Dermis blood vessel endothelial cell (primary cell): ENCODE results near the gene WSCD2. TPM values are rescaled to one million over a fixed set of nuclear protein-coding genes. Genes with fewer than 3 reads are reported as not detected.

ENCODE experiments used
- DNase-seq: peaks from one replicate; pipeline ENCODE4 v3.0.0; 2010
- total RNA-seq: library from RNA; depleted of rRNA; stranded (reverse); fragments of >200 nt; gene quantifications from 2 replicates; pipeline ENCODE4 v1.2.3, GENCODE V29; 2014

The WSCD2 gene
- total RNA-seq, 1 donor from 2014 or later = not detected

GRCh38 chr12:108166505-108166904, 37.4 kb downstream of the WSCD2 start:
- DNase-seq = no peak

- DNase-seq = no peak
Observed at GRCh38 chr12:108167974-108168373, 38.9 kb downstream of the WSCD2 start.

DNA sequence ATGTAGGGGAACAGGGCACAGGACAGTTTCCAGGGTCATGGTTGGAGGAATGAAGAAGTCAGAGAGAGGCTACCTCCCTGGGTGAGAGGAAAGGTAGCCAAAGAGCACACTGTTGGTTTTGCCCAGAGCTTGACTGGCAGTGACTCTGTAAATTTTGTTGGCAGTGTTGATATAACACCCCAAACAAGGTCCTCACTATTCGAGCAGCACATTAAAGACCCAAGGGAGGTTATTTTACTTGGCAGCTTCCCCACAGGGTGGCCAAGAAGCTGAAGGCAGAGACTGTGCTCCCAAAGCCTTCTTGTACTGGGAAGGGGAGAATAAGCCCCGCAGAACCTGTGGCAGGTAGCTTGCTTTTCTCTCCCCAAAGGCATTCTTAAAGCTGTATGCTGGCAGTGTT, 40.6 kb downstream of the WSCD2 start:
- DNase-seq = no peak

DNA sequence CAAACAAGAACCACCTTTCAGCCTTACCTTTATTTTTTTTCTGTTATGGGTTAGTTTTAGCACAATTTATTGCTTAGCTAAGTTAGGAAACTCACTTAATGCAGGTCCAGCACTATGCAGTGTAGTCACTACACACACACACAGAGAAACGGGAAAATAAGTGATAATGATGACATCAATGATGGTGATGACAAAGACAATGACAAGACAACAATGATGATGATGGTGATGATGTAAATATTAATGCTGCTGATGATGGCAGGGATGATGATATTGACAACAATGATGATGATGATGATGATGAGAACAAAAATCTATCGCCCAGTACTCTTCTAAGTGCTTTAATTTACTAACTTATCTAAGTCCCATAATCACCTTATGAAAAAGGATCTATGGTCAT, 41.1 kb downstream of the WSCD2 start:
- DNase-seq = no peak

- no peak for DNase-seq
Observed at GRCh38 chr12:108172033-108172432, 42.9 kb downstream of the WSCD2 start.

- no peak for DNase-seq
Observed at GRCh38 chr12:108173160-108173559, 44.1 kb downstream of the WSCD2 start.

- DNase-seq = no peak
Observed at GRCh38 chr12:108173892-108174291, 44.8 kb downstream of the WSCD2 start.

DNA sequence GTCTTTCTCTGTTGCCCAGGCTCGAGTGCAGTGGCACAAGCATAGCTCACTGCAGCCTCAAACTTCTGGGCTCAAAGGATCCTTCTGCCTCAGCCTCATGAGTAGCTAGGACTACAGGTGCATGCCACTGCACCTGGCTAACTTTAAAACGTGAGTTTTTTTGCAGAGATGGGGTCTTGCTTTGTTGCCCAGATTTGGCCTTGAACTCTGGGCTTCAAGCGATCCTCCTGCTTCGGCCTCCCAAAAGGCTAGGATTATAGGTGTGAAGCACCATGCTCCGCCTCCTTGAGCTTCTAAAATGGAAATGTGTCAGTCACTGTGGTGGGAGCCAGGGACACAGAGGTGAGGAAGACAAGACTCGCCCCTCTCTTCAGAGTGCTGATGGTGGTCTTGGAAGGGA, 45.6 kb downstream of the WSCD2 start:
- no peak for DNase-seq

DNA sequence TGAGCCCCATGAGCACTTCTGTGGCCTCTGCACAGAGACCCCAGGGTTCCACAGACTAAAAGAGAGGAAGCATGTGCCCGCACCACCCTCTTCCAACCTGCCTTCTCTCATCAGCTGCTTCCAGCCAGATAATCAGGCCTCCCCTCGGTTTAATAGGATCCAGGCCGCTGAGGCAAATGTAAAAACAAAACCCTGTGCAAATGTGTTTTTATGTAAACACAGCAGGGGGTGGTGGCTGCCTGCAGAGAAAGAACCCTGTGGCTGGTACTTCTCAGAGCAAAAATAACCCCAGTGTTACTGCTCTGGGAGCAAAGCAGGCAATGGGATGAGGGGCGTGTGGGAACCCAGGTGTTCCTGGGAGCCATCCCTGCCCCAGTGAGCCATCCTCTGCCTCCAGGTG, 46.2 kb downstream of the WSCD2 start:
- no peak for DNase-seq

- DNase-seq = no peak
Observed at GRCh38 chr12:108176292-108176691, 47.2 kb downstream of the WSCD2 start.

DNA sequence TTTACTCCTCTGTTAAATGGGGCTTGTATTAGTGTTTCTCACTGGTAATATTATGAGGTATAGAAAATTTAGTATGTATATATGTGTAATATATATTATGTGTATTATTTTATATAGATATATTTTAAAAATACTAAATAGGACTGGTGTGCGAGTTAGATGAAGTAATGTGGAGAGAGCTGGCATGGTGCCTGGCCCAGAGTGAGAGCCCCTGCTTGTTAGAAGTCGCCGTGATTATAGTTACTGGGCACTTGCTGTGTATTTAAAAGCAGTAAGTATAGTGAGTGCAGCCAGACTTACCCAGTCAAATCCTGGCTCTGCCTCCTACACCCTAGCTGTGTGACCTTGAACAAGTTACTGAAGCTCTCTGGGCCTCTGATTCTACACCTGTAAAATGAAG, 48.0 kb downstream of the WSCD2 start:
- DNase-seq = no peak

- DNase-seq = no peak
Observed at GRCh38 chr12:108179305-108179704, 50.2 kb downstream of the WSCD2 start.

GRCh38 chr12:108180255-108181094, 51.4 kb downstream of the WSCD2 start:
- DNase-seq = no peak

GRCh38 chr12:108181095-108181454, 52.0 kb downstream of the WSCD2 start:
- no peak for DNase-seq

DNA sequence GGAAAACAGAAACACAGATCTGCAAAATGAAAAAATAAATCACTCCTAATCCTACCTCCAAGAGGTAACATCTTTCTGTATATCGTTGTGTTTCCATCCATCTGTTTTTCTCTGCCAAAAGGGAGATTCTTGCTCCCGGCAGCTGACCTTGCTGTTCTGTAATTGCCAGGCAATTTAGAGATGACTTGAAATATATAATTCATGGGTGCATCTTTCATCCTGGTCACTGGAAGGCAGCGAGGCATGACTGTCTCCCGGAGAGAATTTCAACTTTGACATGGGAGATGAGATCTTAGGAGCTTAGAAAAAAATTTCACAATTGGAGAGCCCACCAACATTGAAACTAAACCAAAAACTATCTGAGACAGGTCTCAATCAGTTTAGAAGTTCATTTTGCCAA, 53.0 kb downstream of the WSCD2 start:
- no peak for DNase-seq

GRCh38 chr12:108185002-108185401, 55.9 kb downstream of the WSCD2 start:
- DNase-seq = no peak

DNA sequence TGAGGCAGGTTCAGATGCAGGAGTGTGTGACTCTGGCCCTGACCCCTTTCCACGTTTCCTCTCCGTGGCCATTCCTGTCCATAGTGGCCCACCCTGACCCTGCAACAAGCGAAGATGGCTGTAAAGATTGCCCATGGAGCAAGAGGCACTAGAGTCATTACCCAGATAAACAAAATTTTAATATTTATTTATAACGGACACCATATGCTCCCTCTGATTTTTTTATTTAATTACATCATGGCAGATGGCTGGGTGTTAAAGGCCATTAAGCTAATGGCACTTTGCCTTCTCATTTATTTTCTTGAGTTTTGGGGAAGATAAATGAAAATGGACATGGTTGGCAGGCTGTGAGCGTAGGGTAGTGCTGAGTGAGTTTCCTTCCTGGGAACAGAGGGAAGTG, 58.7 kb downstream of the WSCD2 start:
- DNase-seq = no peak

DNA sequence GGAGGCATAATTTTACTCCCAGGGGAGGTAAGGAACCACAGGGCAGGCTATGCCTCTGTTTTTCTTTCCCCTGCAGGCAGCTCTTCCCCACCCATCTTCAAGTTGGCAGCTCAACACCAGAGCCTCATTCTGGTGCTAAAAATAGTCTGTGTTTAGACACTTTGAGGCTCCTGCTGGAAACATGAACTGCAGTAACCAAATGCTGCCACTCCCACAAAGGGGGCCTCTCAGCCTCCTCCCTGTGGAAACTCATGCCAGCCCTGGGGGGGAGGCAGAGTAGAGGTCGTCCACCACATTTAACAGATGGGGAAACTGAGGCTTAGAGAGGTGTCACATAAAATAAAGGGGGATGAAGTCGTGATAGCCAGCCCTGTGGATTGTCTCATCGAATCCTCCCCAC, 61.4 kb downstream of the WSCD2 start:
- no peak for DNase-seq

DNA sequence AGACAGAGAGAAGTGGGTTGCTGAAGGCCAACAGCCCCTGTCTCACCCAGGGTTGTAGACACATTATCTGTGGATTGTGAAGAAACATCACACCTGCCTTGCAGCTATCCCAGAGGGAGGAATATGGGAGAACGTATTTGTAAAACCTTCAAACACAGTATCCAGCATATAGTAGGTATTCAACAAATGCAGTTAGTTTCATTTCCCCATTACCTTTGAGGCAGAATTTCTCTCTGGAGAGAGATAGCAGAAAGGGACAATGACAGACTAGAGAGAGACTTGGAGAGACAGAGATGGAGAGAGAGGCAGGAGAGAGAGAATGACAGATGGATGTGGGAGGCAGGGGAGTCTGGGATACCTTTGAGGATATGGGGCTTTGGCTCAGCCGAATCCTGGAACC, 62.0 kb downstream of the WSCD2 start:
- no peak for DNase-seq

DNA sequence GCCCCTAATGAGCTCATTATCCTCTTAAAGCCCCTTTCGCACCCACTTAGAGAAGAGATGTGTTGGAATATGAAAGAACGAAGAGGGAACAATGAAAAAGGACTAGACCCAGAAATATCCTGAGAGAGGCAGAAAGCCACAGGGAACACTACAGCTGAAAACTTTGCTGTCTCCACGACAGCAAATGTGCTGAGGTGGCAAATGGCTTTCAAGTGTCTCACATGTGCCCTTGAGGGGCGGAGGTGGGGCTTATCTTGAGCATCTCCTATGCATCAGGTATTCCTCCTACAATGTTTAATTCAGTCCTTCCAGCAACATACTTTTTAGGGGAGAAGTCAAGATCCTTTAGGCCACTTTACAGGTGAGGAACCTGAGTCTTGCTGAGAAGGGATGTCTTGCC, 62.9 kb downstream of the WSCD2 start:
- DNase-seq = no peak

- no peak for DNase-seq
Observed at GRCh38 chr12:108193493-108193892, 64.4 kb downstream of the WSCD2 start.

- DNase-seq = peak; percentile 48
Observed at GRCh38 chr12:108193917-108194316, 64.8 kb downstream of the WSCD2 start.

GRCh38 chr12:108194585-108194984, 65.5 kb downstream of the WSCD2 start:
- peak; percentile 1 for DNase-seq

DNA sequence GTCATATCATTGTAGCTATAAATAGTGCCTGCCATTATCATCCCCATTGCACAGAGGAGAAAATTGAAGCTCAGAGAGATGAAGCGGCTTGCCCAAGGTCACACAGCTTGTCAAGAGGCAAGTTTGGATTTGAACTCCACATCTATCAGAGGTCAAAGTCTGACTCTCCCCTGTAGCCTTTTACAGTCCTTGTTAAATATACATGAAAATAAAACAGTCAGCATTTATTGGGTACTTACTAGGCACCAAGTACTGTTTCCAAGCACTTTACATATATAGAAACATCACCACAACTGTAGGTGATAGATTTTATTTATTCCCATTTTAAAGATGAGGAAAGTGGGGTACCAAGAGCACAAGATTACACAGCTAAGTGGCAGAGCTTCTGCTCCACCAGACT, 67.2 kb downstream of the WSCD2 start:
- no peak for DNase-seq

DNA sequence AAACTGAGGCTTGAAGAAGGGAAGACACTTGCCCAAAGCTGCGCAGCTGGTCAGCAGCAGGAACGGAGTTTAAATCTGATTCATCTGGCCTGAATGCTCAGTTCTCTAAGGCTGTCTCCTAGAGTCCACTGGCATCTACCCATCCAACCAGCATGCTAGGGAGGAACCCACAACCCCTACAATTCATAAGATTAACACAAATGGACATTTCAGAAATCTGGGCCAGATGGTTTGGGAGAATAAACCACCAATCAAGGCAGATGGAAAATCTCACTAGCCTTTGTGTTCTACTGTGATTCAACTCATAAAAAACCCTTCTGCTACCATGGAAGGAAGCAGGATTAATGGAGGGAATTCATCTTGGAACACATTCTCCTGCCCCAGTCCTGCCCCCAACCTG, 67.8 kb downstream of the WSCD2 start:
- DNase-seq = no peak
